ENCODE results near the gene PTGFRN. TPM values are rescaled to one million over a fixed set of nuclear protein-coding genes. Genes with fewer than 3 reads are reported as not detected.

Gene PTGFRN
- total and polyA plus RNA-seq, 2 of the 8 experiments (the other 6 are each of a cell fraction or from before 2014, with no cell fraction given): 13.0 to 32.6 TPM

GRCh38 chr1:116907351-116907750, 2.4 kb upstream of the PTGFRN start (continued):
- TF ChIP-seq CHD7 (IDR thresholded peaks at IDR 0.05; ENCODE audit: insufficient replicate concordance, low read length) (no peak), SIRT6 (IDR thresholded peaks at IDR 0.05; ENCODE audit: low read length) (no peak), EGR1 (IDR thresholded peaks at IDR 0.05; ENCODE audit: borderline replicate concordance, low read depth, low read length) (no peak), RBBP5 (IDR thresholded peaks at IDR 0.05; ENCODE audit: borderline replicate concordance, low read depth, low read length) (no peak), TAF7 (optimal IDR thresholded peaks at IDR 0.05; ENCODE audit: borderline replicate concordance, low read depth, low read length) (no peak), POU5F1 (IDR thresholded peaks at IDR 0.05; ENCODE audit: low read depth, low read length) (no peak), FOSL1 (IDR thresholded peaks at IDR 0.05; ENCODE audit: insufficient read depth, low read depth, low read length) (no peak)

Data from H1 (cell line).